Spleen (tissue), 11 donors: ENCODE results near the gene PTPRG. TPM values are rescaled to one million over a fixed set of nuclear protein-coding genes. Genes with fewer than 3 reads are reported as not detected.

Source experiments
- DNase-seq: peaks from one replicate; pipeline ENCODE4 v3.0.0-alpha.2; 2020
- H3K27ac ChIP-seq, 8 donors: fragments of 200-600 bp; sonication (generic) in 7 of 8; 1 replicate in 4 of 8; 2 replicates in 4 of 8; pipeline versions ENCODE4 v1.5.0 to v1.8.0; 2016 to 2021; ENCODE audit warnings: inconsistent platforms in 4 of 8, mild to moderate bottlenecking in 4 of 8, moderate library complexity in 1 of 8
- H3K27me3 ChIP-seq, 7 donors: fragments of 200-600 bp; sonication (generic) in 6 of 7; replicated peaks in 1 of 7; 1 replicate in 4 of 7; 2 replicates in 3 of 7; pipeline versions ENCODE4 v1.5.0 to v1.8.0; 2016 to 2021; ENCODE audit warnings: inconsistent platforms in 3 of 7, mild to moderate bottlenecking in 1 of 7
- H3K36me3 ChIP-seq, 6 donors: fragments of 200-600 bp; sonication (generic) in 5 of 6; 1 replicate in 4 of 6; 2 replicates in 2 of 6; pipeline versions ENCODE4 v1.5.0 to v1.8.0; 2016 to 2021; ENCODE audit warnings: inconsistent platforms in 2 of 6
- H3K4me1 ChIP-seq, 6 donors: fragments of 200-600 bp; sonication (generic) in 5 of 6; 1 replicate in 3 of 6; 2 replicates in 3 of 6; pipeline versions ENCODE4 v1.5.0 to v1.8.0; 2016 to 2021; ENCODE audit warnings: inconsistent platforms in 3 of 6
- H3K4me3 ChIP-seq, 8 donors: fragments of 200-600 bp; sonication (generic) in 7 of 8; 1 replicate in 4 of 8; 2 replicates in 4 of 8; pipeline versions ENCODE4 v1.5.0 to v1.8.0; 2016 to 2021; ENCODE audit warnings: inconsistent platforms in 4 of 8, mild to moderate bottlenecking in 4 of 8, moderate library complexity in 2 of 8
- H3K9me3 ChIP-seq, 8 donors: fragments of 200-600 bp; sonication (generic) in 7 of 8; 1 replicate in 4 of 8; 2 replicates in 4 of 8; pipeline versions ENCODE4 v1.5.0 to v1.8.0; 2016 to 2021; ENCODE audit warnings: inconsistent platforms in 4 of 8
- CTCF ChIP-seq, 11 experiments: fragments of 200-600 bp in 7 of 11; fragments of 450-650 bp in 4 of 11; sonication (generic) in 4 of 11; IDR thresholded peaks in 8 of 11; conservative IDR thresholded peaks in 3 of 11; 1 replicate in 7 of 11; 2 replicates in 4 of 11; pipeline versions ENCODE4 v1.4.0 to v1.8.0; 2016 to 2021; ENCODE audit warnings: antibody characterized with exemption in 11 of 11, inconsistent platforms in 4 of 11, mild to moderate bottlenecking in 1 of 11
- POLR2A ChIP-seq, 3 donors: fragments of 450-650 bp; IDR thresholded peaks; one replicate each; pipeline ENCODE4 v1.5.1; 2017; ENCODE audit warnings: antibody characterized with exemption in 3 of 3, mild to moderate bottlenecking in 1 of 3
- POLR2AphosphoS5 ChIP-seq, 3 donors: sonication (generic); formaldehyde crosslinking; IDR thresholded peaks; one replicate each; pipeline ENCODE4 v1.5.1; 2017; ENCODE audit warnings: antibody characterized with exemption in 3 of 3
- WGBS, 5 donors: extraction: QIAGEN DNeasy Blood & Tissue Kit in 3 of 5; methylation state at CpG; one replicate each; pipeline versions ENCODE4 v1.1.5 to v1.1.7; 2013 to 2018; 5-methylcytosine and 5-hydroxymethylcytosine counted together
- intact Hi-C: fragments of 100-400 bp; cut with DNase I; formaldehyde crosslinking; loops from one replicate; pipeline ENCODE4 v1.15.0; 2023; ENCODE audit warnings: low total_unique reads
- polyA plus RNA-seq, 3 donors: library from polyadenylated mRNA; stranded (reverse); fragments of 200-250 nt; gene quantifications; one replicate each; pipeline ENCODE4 v1.2.1, GENCODE V29; 2013
- total RNA-seq, 7 donors: library from RNA; depleted of rRNA in 3 of 7; stranded (reverse); fragments of >200 nt in 3 of 7; fragmentation: NEBNext Ultra II Directional in 4 of 7; extraction: Animal tissue kit (Norgen Biotek cat#: 25700) in 4 of 7; gene quantifications; one replicate each; pipeline versions ENCODE4 v1.1.0 to v1.2.1, GENCODE V29; 2016 to 2021
- donor health status: healthy with polysubstance abuse.
- donor health status: DM: no; HTN: no; CAD: no; lungs with moderate emphysema.
- donor health status: DM: no; HTN: no; CAD: no.
- donor health status: Bipolar disorder and iron deficiency.
- donor health status: healthy.
- donor health status: DM: no; HTN: no; CAD: no.
- donor health status: DM: yes; HTN: yes; CAD: no.

PTPRG gene
- total and polyA plus RNA-seq, 10 donors = 0.89 to 77.0 (median 34.5) TPM

GRCh38 chr3:62183969-62184368, 622.6 kb downstream of the PTPRG start:
- 93 to 96% (median 94%) methylated on average over 10 of the region's 10 CpGs for WGBS, 5 donors
- peaks cover 3 to 9% (median 7%) of the 10 kb centered on the region in 6 donors for H3K4me1 ChIP-seq
- no peaks in the 10 kb centered on the region for H3K27me3 ChIP-seq
- TF ChIP-seq POLR2AphosphoS5 (IDR thresholded peaks at IDR 0.05) = no peak
- TF ChIP-seq CTCF (IDR thresholded peaks at IDR 0.05 in 8 of 11, conservative IDR thresholded peaks at IDR 0.05 in 3 of 11) = no peak
- no peak for TF ChIP-seq POLR2A (IDR thresholded peaks at IDR 0.05)
- DNase-seq = no peak
- H3K9me3 ChIP-seq = no peaks in the 10 kb centered on the region
- no peak overlapping the region for H3K4me3 ChIP-seq
- intact Hi-C loops = no loop called here
- no peaks in the 10 kb centered on the region for H3K36me3 ChIP-seq
- no peak overlapping the region for H3K27ac ChIP-seq

GRCh38 chr3:62184559-62184958, 623.2 kb downstream of the PTPRG start:
- TF ChIP-seq POLR2AphosphoS5 (IDR thresholded peaks at IDR 0.05) (no peak), CTCF (IDR thresholded peaks at IDR 0.05 in 8 of 11, conservative IDR thresholded peaks at IDR 0.05 in 3 of 11) (no peak), POLR2A (IDR thresholded peaks at IDR 0.05) (no peak)
- H3K9me3 ChIP-seq = no peaks in the 10 kb centered on the region
- peaks cover 3 to 12% (median 9%) of the 10 kb centered on the region in 6 donors for H3K4me1 ChIP-seq
- no peak overlapping the region for H3K27ac ChIP-seq
- intact Hi-C loops = no loop called here
- no peaks in the 10 kb centered on the region for H3K36me3 ChIP-seq
- no peak for DNase-seq
- H3K4me3 ChIP-seq = no peak overlapping the region
- 53 to 80% (median 65%) methylated on average over 7 of the region's 7 CpGs for WGBS, 5 donors
- H3K27me3 ChIP-seq = no peaks in the 10 kb centered on the region

GRCh38 chr3:62187022-62187431, 625.7 kb downstream of the PTPRG start:
- intact Hi-C loops = no loop called here
- no peaks in the 10 kb centered on the region for H3K27me3 ChIP-seq
- H3K9me3 ChIP-seq = no peaks in the 10 kb centered on the region
- DNase-seq = no peak
- no peak overlapping the region for H3K27ac ChIP-seq
- TF ChIP-seq POLR2A (IDR thresholded peaks at IDR 0.05) (no peak), POLR2AphosphoS5 (IDR thresholded peaks at IDR 0.05) (no peak), CTCF (IDR thresholded peaks at IDR 0.05 in 8 of 11, conservative IDR thresholded peaks at IDR 0.05 in 3 of 11) (peak in 3 of 11 experiments; percentile 4 to 20 (median 19))
- H3K4me1 ChIP-seq = peaks cover 3 to 12% (median 9%) of the 10 kb centered on the region in 6 donors
- 74 to 85% (median 77%) methylated on average over 7 of the region's 7 CpGs for WGBS, 5 donors
- H3K36me3 ChIP-seq = peaks cover 0 to 7% (median 2%) of the 10 kb centered on the region in 6 donors
- H3K4me3 ChIP-seq = no peak overlapping the region

GRCh38 chr3:62188681-62189375, 627.5 kb downstream of the PTPRG start:
- DNase-seq = peak; percentile 82
- Histone ChIP-seq H3K4me1 (peaks cover 3 to 12% (median 9%) of the 10 kb centered on the region in 6 donors), H3K27me3 (no peaks in the 10 kb centered on the region), H3K36me3 (peaks cover 0 to 11% (median 2%) of the 10 kb centered on the region in 6 donors), H3K9me3 (no peaks in the 10 kb centered on the region), H3K27ac (no peak overlapping the region), H3K4me3 (no peak overlapping the region)
- 6 to 9% (median 7%) methylated on average over 18 of the region's 18 CpGs for WGBS, 5 donors
- no peak for TF ChIP-seq POLR2AphosphoS5 (IDR thresholded peaks at IDR 0.05)
- no peak for TF ChIP-seq POLR2A (IDR thresholded peaks at IDR 0.05)
- peak; percentile 52 to 86 (median 74) for TF ChIP-seq CTCF (IDR thresholded peaks at IDR 0.05 in 8 of 11, conservative IDR thresholded peaks at IDR 0.05 in 3 of 11)
- intact Hi-C loops = no loop called here
